Stimulated activated naive B cell treated with anti-CD40 and anti-IgM and Interleukin-4, amounts not matched to agents 10 μg/mL and 1 μg/mL and 100 μg/mL, for 72 hours (primary cell): ENCODE measurements around the gene GMDS.
A peak's percentile ranks its signal among the peaks of the same experiment; 100 is the strongest.

ENCODE experiments used
- ATAC-seq, 2 donors: fragments of 150-1000 bp; cut with Tn5 transposase; replicated peaks; 2 replicates each; pipeline ENCODE4 v1.10.0; 2021; ENCODE audit warnings: moderate library complexity in 1 of 2
- DNase-seq: peaks from one replicate; pipeline ENCODE4 v3.0.0; 2021
- H3K27ac Mint-ChIP-seq: one replicate; pipeline ENCODE4 v1.8.0; 2022; ENCODE audit warnings: mild to moderate bottlenecking, mixed read lengths
- H3K27me3 Mint-ChIP-seq, 2 donors: one replicate each; pipeline ENCODE4 v1.8.0; 2022; ENCODE audit warnings: mixed read lengths in 2 of 2
- H3K36me3 Mint-ChIP-seq, 2 donors: one replicate each; pipeline ENCODE4 v1.8.0; 2022; ENCODE audit warnings: mixed read lengths in 2 of 2, mild to moderate bottlenecking in 1 of 2
- H3K4me1 Mint-ChIP-seq, 2 donors: one replicate each; pipeline ENCODE4 v1.8.0; 2022; ENCODE audit warnings: mixed read lengths in 2 of 2, mild to moderate bottlenecking in 1 of 2
- H3K4me3 Mint-ChIP-seq, 2 donors: one replicate each; pipeline ENCODE4 v1.8.0; 2022; ENCODE audit warnings: mild to moderate bottlenecking in 2 of 2, mixed read lengths in 2 of 2, moderate library complexity in 1 of 2
- H3K9me3 Mint-ChIP-seq, 2 donors: one replicate each; pipeline ENCODE4 v1.8.0; 2022; ENCODE audit warnings: mixed read lengths in 2 of 2, mild to moderate bottlenecking in 1 of 2

Gene GMDS

DNA sequence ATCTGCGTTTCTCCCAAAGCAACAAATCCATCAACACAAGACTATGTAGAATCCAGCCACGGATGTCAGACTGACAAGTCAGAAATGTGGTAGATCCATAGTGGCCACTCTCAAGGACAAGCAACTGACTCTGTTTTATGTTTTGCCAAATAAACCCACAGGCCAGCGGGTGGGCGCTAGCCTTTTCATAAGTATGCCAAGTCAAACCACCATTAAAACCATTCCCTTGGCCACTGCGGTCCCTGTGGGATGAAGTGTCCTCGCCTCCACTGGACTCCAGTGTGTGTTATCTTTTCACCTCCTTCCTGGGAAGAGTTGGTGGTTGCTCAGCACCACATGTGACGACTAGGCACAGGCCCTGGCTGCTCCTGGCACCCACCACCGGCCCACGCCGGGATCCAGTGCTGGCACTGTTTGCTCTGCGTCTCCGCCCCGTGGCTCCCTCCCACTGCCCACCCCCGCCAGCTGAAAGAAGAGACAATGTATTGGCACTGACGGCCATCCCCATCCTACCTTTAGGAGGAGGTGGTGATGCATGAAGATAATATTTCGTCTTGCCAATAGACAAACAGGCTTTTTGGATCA lies 532.3 kb downstream of the GMDS start:
- H3K27ac Mint-ChIP-seq: no peak overlapping the region
- H3K4me3 Mint-ChIP-seq: no peak overlapping the region
- no peak for ATAC-seq
- H3K36me3 Mint-ChIP-seq: peaks cover 5 to 19% of the 10 kb centered on the region in 2 donors
- H3K9me3 Mint-ChIP-seq: no peaks in the 10 kb centered on the region
- DNase-seq: no peak
- no peaks in the 10 kb centered on the region for H3K4me1 Mint-ChIP-seq
- no peaks in the 10 kb centered on the region for H3K27me3 Mint-ChIP-seq

DNA sequence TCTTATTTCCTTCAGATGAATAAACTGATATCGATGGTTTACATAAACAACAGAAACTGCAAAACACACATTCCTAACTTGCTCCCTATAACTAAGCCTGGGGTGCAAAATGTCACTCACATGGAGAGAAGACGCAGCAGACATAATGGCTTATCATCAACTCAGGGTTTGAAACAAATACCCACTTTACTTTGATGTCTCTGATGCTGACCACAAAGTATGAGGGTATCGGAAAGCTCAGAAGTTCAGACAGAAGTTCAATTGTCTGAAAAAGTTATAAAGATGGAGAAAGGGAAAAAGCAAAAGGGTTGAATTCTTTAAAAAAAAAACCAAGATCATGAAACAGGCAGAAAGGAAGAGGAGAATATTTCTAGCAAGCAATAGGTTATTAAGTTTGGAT lies 533.0 kb downstream of the GMDS start:
- H3K27ac Mint-ChIP-seq: no peak overlapping the region
- H3K36me3 Mint-ChIP-seq: peaks cover 5 to 17% of the 10 kb centered on the region in 2 donors
- H3K9me3 Mint-ChIP-seq: no peaks in the 10 kb centered on the region
- DNase-seq (no peak), ATAC-seq (no peak)
- no peaks in the 10 kb centered on the region for H3K27me3 Mint-ChIP-seq
- H3K4me1 Mint-ChIP-seq: no peaks in the 10 kb centered on the region
- H3K4me3 Mint-ChIP-seq: no peak overlapping the region

DNA sequence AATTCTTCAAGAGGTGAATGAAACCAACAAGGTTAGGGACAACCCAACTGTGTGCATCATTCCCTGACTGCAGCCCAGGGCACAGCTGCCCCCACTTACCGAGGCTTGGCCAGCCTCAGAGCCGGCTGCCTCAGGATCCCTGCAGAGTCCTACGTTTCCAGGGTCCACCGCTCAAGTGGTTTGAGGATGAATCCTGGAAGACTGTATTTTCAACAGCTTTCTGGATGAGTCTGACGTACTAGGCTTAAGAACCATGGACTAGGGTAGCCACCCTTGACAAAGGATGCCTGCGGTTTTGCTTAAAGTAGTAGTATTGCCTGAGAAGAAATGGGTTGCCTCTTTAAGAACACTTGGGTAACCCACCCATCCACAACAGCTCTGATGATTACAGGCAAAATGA lies 534.3 kb downstream of the GMDS start:
- no peak overlapping the region for H3K27ac Mint-ChIP-seq
- ATAC-seq (no peak), DNase-seq (no peak)
- H3K27me3 Mint-ChIP-seq: no peaks in the 10 kb centered on the region
- H3K4me3 Mint-ChIP-seq: no peak overlapping the region
- peaks cover 0 to 10% of the 10 kb centered on the region in 2 donors for H3K36me3 Mint-ChIP-seq
- no peaks in the 10 kb centered on the region for H3K4me1 Mint-ChIP-seq
- H3K9me3 Mint-ChIP-seq: no peaks in the 10 kb centered on the region

DNA sequence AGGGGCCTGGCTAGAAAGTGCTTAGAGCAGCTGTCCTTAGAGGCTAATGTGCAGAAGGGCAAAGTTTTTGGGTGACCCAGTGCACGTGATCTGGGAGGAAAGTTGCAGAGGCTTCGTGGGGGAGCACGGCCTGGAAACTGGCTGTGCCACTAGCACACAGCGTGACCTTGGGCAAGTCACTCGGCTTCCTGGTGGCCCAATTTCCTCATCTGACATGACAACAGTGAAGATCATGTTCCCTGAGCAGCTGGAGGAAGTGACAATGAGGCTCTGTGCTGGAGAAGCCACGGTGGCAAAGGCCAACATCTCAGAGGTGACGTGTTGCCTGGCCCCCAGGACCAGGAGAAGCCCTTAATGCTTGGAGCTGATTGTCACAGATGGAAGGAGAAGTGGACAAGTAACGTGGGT lies 536.2 kb downstream of the GMDS start:
- H3K27me3 Mint-ChIP-seq: no peaks in the 10 kb centered on the region
- H3K9me3 Mint-ChIP-seq: no peaks in the 10 kb centered on the region
- no peak for ATAC-seq
- no peak for DNase-seq
- H3K4me3 Mint-ChIP-seq: no peak overlapping the region
- no peak overlapping the region for H3K27ac Mint-ChIP-seq
- peaks cover 2 to 14% of the 10 kb centered on the region in 2 donors for H3K36me3 Mint-ChIP-seq
- H3K4me1 Mint-ChIP-seq: no peaks in the 10 kb centered on the region

DNA sequence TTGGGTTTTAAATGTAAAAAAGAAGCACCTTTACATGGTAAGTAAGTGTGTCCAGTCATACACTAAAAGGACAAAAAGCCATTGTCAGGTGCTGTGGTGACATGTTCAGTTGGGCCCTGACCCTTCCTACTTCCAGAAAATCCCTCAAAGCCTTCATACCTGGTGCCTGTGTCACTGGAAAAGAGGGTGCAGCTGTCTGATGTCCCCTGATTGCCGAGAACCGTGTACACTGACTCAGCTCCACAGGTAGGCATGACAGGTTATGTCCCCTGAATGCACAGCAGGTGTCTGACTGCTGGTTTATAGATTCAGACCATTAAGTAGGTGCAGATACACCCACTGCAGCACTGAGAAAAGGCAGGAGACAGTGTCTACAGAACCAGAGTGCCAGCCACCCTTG lies 536.6 kb downstream of the GMDS start:
- no peak for DNase-seq
- no peak for ATAC-seq
- H3K4me1 Mint-ChIP-seq: no peaks in the 10 kb centered on the region
- peaks cover 2 to 19% of the 10 kb centered on the region in 2 donors for H3K36me3 Mint-ChIP-seq
- no peaks in the 10 kb centered on the region for H3K9me3 Mint-ChIP-seq
- H3K4me3 Mint-ChIP-seq: no peak overlapping the region
- no peak overlapping the region for H3K27ac Mint-ChIP-seq
- no peaks in the 10 kb centered on the region for H3K27me3 Mint-ChIP-seq

DNA sequence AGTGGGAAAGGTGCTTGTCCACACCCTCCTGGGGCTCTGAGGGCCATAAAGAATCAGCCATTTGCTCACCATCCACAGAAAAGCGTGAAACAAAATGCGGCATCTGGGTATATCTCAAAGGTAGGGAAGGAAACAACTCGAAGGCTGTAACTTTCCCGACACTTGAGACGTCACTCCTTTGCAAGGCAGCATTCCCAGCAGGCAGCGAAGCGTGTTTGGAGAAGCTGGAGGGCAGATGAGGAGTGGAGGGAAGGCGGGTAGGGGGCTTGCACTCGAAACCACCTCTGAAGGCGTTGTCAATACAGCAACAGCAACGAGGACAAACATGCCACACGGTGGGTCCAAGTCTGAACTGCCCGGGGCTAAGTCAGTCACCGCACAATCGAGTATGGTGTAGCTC lies 537.3 kb downstream of the GMDS start:
- ATAC-seq (no peak), DNase-seq (no peak)
- H3K36me3 Mint-ChIP-seq: peaks cover 2 to 19% of the 10 kb centered on the region in 2 donors
- H3K27me3 Mint-ChIP-seq: no peaks in the 10 kb centered on the region
- no peak overlapping the region for H3K4me3 Mint-ChIP-seq
- H3K4me1 Mint-ChIP-seq: no peaks in the 10 kb centered on the region
- H3K9me3 Mint-ChIP-seq: no peaks in the 10 kb centered on the region
- no peak overlapping the region for H3K27ac Mint-ChIP-seq

DNA sequence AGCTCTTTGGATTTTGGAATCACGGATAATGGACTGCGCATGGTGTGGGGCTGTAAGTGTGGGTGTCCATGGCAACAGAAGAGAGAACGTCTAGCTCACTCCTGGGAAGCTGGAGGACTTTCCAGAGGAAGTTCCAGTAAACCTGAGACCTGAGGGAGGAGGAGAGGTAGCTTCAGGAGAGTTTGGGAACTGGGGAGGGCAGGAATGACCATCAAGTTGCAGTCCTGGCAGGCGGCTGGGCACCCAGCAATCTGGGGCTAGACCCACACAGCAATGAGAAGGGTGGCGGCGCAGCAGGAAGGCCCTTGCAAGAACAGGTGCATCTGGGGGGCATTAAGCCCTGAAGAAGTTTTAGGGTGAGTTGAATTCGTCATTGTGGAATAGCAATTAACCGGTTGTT lies 539.8 kb downstream of the GMDS start:
- no peak for DNase-seq
- ATAC-seq: no peak
- H3K27me3 Mint-ChIP-seq: no peaks in the 10 kb centered on the region
- H3K4me1 Mint-ChIP-seq: no peaks in the 10 kb centered on the region
- peaks cover 2 to 13% of the 10 kb centered on the region in 2 donors for H3K36me3 Mint-ChIP-seq
- no peak overlapping the region for H3K27ac Mint-ChIP-seq
- no peak overlapping the region for H3K4me3 Mint-ChIP-seq
- H3K9me3 Mint-ChIP-seq: no peaks in the 10 kb centered on the region

DNA sequence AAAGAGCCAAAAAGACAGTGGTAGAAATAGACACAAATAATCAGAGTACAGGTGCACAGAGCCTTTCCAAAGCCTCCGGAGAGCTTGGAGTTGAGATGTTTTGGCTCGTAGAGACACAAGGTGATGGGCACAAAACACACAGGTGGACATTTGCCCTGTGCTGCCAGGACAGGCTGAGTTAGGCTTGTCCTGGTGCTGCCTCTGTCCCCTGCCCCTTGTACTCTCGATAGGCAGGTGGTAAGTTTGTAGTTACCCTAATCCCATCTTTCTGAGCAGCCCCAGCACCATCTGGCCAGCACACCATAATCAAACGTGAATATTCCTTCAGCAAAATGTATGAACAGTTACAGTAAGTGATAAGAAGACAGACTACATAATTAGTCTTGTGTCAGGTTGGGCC lies 540.2 kb downstream of the GMDS start:
- Mint-ChIP-seq H3K9me3 (no peaks in the 10 kb centered on the region), H3K27me3 (no peaks in the 10 kb centered on the region), H3K4me3 (no peak overlapping the region), H3K36me3 (peaks cover 2 to 13% of the 10 kb centered on the region in 2 donors), H3K4me1 (no peaks in the 10 kb centered on the region), H3K27ac (no peak overlapping the region)
- no peak for ATAC-seq
- no peak for DNase-seq

DNA sequence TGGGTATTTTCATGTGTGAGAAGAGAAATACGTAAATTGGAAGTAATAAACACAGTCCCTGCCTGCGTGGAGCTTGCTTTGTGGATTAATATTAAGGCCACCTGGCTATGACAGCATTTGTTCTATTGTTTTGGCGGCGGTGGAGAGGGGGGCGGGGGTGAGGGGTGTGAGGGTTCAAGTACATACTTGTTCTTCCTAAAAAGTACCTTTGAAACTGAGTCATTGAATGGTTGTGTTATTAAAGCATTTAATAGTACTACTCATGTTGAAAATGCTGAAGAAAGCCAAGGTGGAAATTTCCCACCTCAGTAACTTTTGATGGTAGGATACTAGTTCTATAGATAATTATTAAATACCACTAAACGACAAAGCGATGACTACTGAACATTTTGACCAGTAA lies 540.7 kb downstream of the GMDS start:
- no peak overlapping the region for H3K27ac Mint-ChIP-seq
- no peak for DNase-seq
- no peaks in the 10 kb centered on the region for H3K4me1 Mint-ChIP-seq

DNA sequence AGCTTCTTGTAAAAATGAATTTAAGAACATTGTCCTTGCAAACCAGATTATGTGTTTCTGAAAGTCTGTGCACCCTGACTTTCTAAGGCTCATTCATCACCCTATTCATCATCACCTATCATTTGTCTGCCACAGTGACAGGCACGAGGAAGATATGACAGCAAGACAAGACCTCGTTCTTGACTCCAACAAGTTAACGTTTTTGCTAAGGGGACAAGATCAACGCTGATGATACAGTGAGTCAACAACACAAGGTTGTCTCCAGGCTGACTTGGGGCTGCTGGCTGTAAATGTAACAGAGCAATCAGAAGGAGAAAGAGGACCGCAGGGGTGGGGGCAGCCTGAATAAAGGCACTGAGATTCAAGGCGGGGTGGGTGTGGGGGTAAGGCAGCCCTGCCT lies 541.5 kb downstream of the GMDS start:
- ATAC-seq (no peak), DNase-seq (no peak)
- no peaks in the 10 kb centered on the region for H3K9me3 Mint-ChIP-seq
- no peaks in the 10 kb centered on the region for H3K4me1 Mint-ChIP-seq
- no peaks in the 10 kb centered on the region for H3K27me3 Mint-ChIP-seq
- peaks cover 2 to 13% of the 10 kb centered on the region in 2 donors for H3K36me3 Mint-ChIP-seq
- no peak overlapping the region for H3K4me3 Mint-ChIP-seq
- no peak overlapping the region for H3K27ac Mint-ChIP-seq

More for the DNA sequence above, 540.7 kb downstream of the GMDS start:
- no peaks in the 10 kb centered on the region for H3K9me3 Mint-ChIP-seq
- H3K27me3 Mint-ChIP-seq: no peaks in the 10 kb centered on the region
- H3K36me3 Mint-ChIP-seq: peaks cover 2 to 13% of the 10 kb centered on the region in 2 donors
- ATAC-seq: no peak
- H3K4me3 Mint-ChIP-seq: no peak overlapping the region

DNA sequence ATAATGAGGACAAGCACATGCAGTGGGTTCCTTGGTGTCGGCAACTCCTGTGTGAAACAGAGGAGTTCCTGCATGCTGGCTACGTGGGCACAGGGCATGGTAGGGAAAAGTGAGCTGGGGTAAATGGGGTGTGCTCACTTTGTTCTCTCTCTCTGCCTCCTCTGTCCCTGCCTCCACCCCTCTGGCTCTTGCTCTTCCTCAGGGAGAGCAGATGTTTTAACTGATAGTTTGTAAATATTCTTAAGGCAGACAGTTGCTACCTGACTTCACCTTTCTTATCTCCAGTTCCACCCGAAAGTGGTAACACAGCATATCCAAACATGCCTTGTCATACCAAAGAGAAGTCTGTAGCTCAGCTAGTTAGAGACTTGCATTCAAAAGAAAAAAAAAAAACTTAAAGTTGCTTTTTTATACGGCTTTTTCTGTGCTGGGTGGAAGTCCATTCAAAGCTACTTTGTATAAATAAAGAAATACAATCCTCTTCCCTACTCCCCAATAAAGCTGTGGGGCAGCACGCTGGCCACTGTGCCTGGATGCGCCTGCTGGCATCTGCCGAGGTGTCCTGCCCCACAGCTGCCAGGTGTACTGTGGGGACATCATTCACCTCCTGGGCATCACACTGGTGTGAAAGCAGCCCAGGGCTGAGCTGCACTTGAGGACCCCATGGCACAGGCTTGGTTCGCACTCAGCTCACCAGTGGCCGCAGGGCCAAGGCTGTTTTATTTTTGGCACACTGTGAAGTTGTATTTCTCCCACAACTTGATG lies 542.1 kb downstream of the GMDS start:
- ATAC-seq (no peak), DNase-seq (no peak)
- no peaks in the 10 kb centered on the region for H3K27me3 Mint-ChIP-seq
- H3K4me1 Mint-ChIP-seq: no peaks in the 10 kb centered on the region
- H3K27ac Mint-ChIP-seq: no peak overlapping the region
- no peak overlapping the region for H3K4me3 Mint-ChIP-seq
- H3K36me3 Mint-ChIP-seq: peaks cover 2 to 13% of the 10 kb centered on the region in 2 donors
- no peaks in the 10 kb centered on the region for H3K9me3 Mint-ChIP-seq

DNA sequence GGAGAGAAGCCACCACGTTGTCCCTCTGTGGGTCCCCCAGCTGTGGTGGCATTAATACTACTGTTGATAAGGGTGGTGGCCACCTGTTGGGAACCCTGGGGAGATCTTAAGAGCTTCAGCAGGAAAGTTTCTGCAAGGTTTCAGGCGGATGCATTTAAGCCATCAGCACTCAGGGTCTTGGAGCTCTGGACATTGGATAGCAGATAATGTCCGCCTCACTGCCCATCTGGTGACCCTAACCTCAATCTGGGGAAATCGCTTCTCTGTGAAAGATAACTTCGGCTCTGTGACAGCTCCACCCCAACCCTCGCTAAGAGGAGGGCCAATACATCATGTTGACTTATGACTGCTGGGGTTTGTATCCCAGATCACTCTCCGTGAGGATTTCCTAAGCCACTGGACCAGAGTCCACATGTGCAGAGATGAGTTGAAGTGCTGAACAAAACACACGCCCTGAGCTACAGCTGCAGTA lies 542.8 kb downstream of the GMDS start:
- peaks cover 2 to 13% of the 10 kb centered on the region in 2 donors for H3K36me3 Mint-ChIP-seq
- no peak overlapping the region for H3K4me3 Mint-ChIP-seq
- ATAC-seq (no peak), DNase-seq (no peak)
- H3K9me3 Mint-ChIP-seq: no peaks in the 10 kb centered on the region
- H3K27me3 Mint-ChIP-seq: no peaks in the 10 kb centered on the region
- H3K4me1 Mint-ChIP-seq: no peaks in the 10 kb centered on the region
- H3K27ac Mint-ChIP-seq: no peak overlapping the region

DNA sequence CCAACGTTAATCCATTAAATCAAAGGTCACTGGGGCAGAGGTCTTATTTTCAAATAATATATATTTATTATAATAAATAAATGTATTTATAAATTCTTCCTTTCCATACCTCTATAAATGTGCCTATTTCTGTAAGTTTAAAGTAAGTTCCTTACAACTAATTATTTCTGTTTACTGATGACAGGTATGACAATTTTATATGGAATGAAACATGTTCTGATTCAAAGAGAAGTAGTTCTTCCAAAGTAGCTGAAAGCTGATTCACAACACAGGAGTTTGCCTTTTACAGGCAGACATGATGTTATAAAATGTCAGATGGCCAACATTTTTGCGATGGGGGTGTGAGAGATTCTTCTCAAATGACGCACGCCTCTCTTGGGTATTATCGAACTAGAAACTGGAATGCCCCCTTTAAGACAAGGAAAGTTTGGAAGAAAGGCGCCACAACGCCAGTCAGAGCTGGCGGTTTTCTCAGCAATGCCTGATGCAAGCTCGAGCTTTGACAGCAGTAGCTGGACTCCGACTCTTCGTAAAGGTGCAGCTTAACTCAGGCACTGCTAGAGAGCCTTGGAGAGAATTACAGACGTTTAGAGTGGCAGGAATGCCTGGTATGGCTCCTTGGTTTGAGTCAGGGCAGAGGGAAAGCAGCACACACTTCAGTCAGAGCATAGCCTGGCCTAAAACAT lies 543.6 kb downstream of the GMDS start:
- Mint-ChIP-seq H3K4me3 (no peak overlapping the region), H3K4me1 (no peaks in the 10 kb centered on the region), H3K27ac (no peak overlapping the region), H3K27me3 (no peaks in the 10 kb centered on the region), H3K9me3 (no peaks in the 10 kb centered on the region), H3K36me3 (peaks cover 4 to 18% of the 10 kb centered on the region in 2 donors)
- no peak for ATAC-seq
- DNase-seq: no peak

DNA sequence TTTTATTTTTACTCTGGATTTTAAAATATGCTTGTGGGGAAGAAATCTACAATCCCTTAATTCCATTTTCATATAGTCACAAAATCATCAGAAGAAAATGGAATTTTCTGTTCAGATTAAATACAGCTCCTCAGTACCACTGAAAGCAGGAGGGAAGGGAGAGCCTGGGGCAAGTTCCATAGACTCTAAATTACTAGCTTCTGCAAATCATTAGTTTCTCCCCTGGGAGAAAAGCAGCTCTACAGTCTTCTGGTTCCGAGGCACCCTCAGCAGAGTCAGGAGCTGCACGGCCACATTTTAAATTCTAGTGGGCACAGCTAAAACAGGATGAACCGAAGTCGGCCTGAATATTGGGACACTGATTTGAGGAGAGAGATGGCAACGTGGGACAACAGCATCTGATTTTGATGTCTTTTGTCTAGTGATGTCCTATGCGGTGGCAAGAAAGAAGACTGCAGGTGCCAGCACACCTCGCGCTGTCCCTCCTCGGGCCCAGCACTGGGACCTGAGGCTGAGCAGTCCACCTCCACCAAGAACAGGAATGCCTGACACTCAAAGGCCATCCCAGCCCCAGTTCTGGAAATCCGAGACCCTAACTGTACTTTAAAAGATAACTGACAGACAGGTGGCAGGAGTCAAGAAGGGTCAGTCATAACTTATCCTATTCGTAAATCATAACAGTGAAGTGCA lies 545.0 kb downstream of the GMDS start:
- peaks cover 7 to 19% of the 10 kb centered on the region in 2 donors for H3K36me3 Mint-ChIP-seq
- H3K27ac Mint-ChIP-seq: peak overlapping the region; percentile 14
- no peaks in the 10 kb centered on the region for H3K9me3 Mint-ChIP-seq
- no peaks in the 10 kb centered on the region for H3K4me1 Mint-ChIP-seq
- no peaks in the 10 kb centered on the region for H3K27me3 Mint-ChIP-seq
- ATAC-seq (no peak), DNase-seq (no peak)
- H3K4me3 Mint-ChIP-seq: no peak overlapping the region
